SH-SY5Y (cell line): ENCODE results near the gene KLHL20.

Experiments used
- GATA2 ChIP-seq: IDR thresholded peaks from 2 replicates; pipeline ENCODE4 v1.6.1; 2011; ENCODE audit warnings: mild to moderate bottlenecking, low read depth, low read length
- GATA3 ChIP-seq: IDR thresholded peaks from 2 replicates; pipeline ENCODE4 v1.6.1; 2011; ENCODE audit warnings: low read depth, mild to moderate bottlenecking, low read length, moderate library complexity

DNA sequence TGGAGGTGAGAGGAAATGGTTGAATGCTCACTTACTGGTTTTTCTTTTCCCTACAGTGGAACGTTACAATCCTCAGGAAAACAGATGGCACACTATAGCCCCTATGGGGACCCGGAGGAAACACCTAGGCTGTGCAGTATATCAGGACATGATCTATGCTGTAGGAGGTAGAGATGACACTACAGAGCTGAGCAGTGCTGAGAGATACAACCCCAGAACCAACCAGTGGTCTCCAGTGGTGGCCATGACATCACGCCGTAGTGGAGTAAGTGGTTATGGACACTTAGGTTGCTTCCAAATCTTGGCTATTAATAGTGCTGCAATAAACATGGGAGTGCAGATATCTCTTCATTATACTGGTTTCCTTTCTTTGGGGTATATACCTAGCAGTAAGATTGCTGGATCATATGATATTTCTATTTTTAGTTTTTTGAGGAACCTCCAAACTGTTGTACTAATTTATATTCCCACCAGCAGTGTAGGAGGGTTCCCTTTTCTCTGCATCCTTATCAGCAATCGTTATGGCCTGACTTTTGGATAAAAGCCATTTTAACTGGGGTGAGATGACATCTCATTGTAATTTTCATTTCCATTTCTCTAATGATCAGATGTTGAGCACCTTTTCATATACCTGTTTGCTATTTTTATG lies 60.9 kb downstream of the KLHL20 start:
- TF ChIP-seq GATA3: no peak
- TF ChIP-seq GATA2: no peak
